ENCODE results near the gene CA4.
"Not testable (repeated sequence)": the region's sequence is repeated elsewhere in the genome, so short reads cannot be mapped to it uniquely, and the experiment has no call there.

CA4 gene

GRCh38 chr17:60155815-60156214 lies 6.0 kb downstream of the CA4 start:
- no peak for DNase-seq

- DNase-seq: no peak
These were observed 7.0 kb downstream of the CA4 start for GRCh38 chr17:60156746-60157145.

- no peak for DNase-seq
These were observed 7.8 kb downstream of the CA4 start for GRCh38 chr17:60157487-60158040.

- no peak for DNase-seq
These were observed 9.1 kb downstream of the CA4 start for GRCh38 chr17:60158751-60159478.

- DNase-seq: no peak
These were observed 9.7 kb downstream of the CA4 start for GRCh38 chr17:60159479-60159866.

- DNase-seq: no peak
These were observed 11.2 kb downstream of the CA4 start for GRCh38 chr17:60160829-60161501.

GRCh38 chr17:60161598-60162330 lies 12.0 kb downstream of the CA4 start:
- no peak for DNase-seq

- no peak for DNase-seq
These were observed 13.5 kb downstream of the CA4 start for GRCh38 chr17:60163108-60163784.

- DNase-seq: no peak
These were observed 14.4 kb downstream of the CA4 start for GRCh38 chr17:60164164-60164563.

- DNase-seq: no peak
These were observed 14.9 kb downstream of the CA4 start for GRCh38 chr17:60164697-60165096.

- DNase-seq: no peak
These were observed 15.4 kb downstream of the CA4 start for GRCh38 chr17:60165223-60165622.

GRCh38 chr17:60165971-60166370 lies 16.2 kb downstream of the CA4 start:
- DNase-seq: no peak

- no peak for DNase-seq
These were observed 17.4 kb downstream of the CA4 start for GRCh38 chr17:60167065-60167741.

- no peak for DNase-seq
These were observed 18.9 kb downstream of the CA4 start for GRCh38 chr17:60168654-60169053.

GRCh38 chr17:60169921-60170817 lies 20.4 kb downstream of the CA4 start:
- no peak for DNase-seq

- DNase-seq: no peak
These were observed 21.3 kb downstream of the CA4 start for GRCh38 chr17:60170835-60171752.

- no peak for DNase-seq
These were observed 21.9 kb downstream of the CA4 start for GRCh38 chr17:60171753-60172079.

GRCh38 chr17:60173304-60173819 lies 23.6 kb downstream of the CA4 start:
- no peak for DNase-seq

- no peak for DNase-seq
These were observed 24.3 kb downstream of the CA4 start for GRCh38 chr17:60174035-60174434.

- not testable (repeated sequence) for DNase-seq
These were observed 25.0 kb downstream of the CA4 start for GRCh38 chr17:60174767-60175166.

Data from stimulated activated CD4-positive, alpha-beta T cell treated with anti-CD3 and anti-CD28 coated beads, Interleukin-2, amount 100 ng/mL, for 48 hours (primary cell).